Measurements from ENCODE around the gene IGSF9. TPM values are rescaled to one million over a fixed set of nuclear protein-coding genes. Genes with fewer than 3 reads are reported as not detected.

The IGSF9 gene
- total RNA-seq, 2 donors from 2014 or later = 31.5 to 46.3 TPM

DNA sequence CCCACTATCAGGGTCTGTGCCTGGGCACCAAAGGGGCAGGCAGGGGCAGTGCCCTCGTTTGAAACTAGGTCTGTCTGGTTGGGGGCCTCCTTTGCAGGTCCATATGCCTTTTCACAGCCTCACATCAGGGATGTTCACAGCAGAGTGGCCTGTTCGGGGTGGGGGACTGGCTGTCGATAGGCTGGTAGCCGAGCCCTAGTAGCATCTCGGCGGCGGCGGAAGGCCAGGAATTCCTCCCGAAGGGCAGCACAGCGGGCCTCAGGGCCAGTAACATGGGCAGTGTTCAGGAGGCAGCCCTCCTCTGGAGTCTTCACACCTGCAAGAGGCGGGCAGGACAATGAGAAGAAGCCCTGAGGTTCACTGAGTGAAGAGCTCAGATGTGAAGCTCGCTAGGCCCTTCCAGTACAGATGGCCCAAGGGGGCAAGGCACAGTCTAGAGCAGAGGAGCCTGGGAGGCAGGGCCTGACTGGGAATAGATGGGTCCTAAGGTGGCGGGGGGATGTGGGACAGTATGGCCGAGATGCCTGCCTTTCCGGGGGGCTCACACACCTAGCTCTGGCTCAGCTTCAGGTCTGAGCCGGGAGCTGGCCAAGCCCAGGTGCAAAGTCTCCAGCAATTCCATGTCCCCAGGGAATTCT, 18.1 kb downstream of the IGSF9 start:
- DNase-seq (no peak), ATAC-seq (no peak)
- intact Hi-C loops (cut with DNase I, micrococcal nuclease) = no loop called here

DNA sequence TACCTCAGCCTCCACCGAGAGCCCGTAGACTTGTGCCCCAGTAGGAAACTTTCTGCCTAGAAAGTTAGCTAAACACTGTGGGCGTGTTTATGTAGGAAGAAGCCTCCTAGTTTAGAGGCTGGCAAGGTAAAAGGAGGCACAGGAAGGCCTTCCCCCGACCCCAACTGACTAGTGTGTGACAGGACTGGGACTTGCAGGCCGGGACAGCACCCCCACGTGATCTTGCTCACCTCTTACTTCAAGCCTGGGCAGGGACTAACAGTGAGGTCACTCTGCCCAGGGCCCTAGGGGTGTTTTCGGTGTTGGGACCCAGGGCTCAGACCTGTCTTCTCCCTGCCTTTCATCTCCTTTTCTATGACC, 19.7 kb downstream of the IGSF9 start:
- intact Hi-C loops (cut with DNase I, micrococcal nuclease) = no loop called here
- no peak for ATAC-seq
- peak in 1 of 2 donors; percentile 59 for DNase-seq

DNA sequence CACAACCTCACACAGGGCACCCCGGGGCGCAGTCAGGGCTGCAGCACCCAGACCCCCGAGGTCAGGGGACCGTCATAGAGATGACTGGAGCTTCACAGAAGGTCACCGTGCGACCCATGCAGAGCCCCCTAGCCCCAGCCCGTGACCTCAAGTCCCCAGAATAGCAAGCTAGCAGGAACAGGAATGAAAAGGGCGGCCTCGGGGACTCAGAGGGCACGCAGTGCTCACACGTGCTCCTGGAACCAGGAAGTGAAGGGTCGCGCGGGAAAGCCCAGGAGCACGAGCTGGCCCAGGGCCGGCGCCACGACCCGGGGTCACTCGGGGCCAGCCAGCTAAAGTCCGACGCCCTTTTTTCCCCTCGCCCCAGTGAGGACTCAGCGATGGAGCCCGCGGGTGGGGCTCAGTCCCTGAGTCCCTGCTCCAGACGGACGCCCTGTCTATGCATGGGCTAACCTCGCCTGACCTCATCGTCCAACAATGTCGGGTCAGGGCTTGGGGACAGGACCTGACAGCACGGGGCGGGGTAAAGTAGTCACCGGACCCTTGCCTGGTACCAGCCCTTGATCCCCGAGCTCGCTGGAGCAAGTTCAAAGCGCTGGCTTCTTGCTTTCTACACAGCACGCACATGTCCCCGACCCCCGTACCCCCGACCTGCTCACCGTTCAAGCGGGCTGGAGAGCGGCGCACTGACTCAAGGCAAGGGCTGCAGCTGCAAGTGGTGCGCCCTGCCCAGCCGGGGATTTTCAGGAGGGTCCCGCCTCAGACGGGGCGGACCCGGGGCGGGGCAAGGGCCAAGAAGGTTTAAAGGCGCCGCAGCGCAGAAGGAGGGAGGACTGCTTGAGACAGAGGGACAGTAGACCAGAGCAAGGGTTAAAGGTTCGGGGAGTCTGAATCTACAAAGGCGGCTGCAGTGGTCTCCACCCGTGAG, 20.4 kb downstream of the IGSF9 start, which contains the start of gene TAGLN2:
TAGLN2 (minus strand) TSS at position 717 of the 928 bp plus-strand sequence. CDS start 4,998 bp downstream, outside the sequence.
- intact Hi-C loops (cut with DNase I, micrococcal nuclease) = no loop called here
- DNase-seq (peak; percentile 93 to 96), ATAC-seq (peak; percentile 71)

GRCh38 chr1:159924025-159924790, 21.2 kb downstream of the IGSF9 start:
- intact Hi-C loops (cut with DNase I, micrococcal nuclease) = no loop called here
- peak; percentile 88 to 92 for DNase-seq
- peak; percentile 64 for ATAC-seq

DNA sequence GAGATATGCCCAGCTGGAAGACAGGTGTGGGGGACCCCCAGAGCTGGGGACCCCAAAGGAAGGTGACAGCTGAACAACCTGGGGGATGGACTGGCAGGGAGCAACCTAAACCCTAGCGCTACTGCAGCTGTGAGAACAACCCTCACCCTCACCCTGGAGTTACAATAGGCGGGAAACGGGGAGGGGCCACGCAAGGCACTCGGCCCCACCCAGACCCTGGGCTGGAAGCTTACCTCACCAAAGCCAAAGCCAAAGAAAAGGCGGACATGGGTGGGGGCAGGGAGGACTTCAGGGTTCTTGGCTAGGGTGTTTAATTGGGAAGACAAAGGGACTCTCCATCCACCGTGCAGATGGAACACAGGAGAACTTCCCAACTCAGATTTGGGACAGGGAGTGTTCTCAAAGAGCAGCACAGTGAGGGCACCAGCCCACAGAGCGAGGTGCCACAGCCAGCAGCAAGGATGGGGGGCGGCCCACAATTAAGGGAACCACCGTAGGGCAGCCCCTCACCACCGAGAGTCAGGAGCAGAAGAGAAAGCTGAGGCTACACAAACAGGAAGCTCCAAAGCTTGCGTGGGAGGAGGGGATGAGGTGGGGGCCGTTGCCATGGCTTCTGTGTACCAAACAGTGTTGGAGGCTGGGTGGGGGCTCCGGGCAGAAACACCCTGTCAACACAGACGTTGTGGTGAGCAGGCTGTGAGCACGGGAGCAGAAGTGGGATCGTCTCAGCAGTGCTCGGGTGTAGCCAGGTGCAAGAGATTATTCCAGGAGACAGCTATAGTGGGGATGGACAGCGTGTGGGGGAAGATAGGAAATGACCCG, 22.0 kb downstream of the IGSF9 start:
- DNase-seq (peak; percentile 92), ATAC-seq (peak; percentile 61)
- intact Hi-C loops (cut with DNase I, micrococcal nuclease) = no loop called here

DNA sequence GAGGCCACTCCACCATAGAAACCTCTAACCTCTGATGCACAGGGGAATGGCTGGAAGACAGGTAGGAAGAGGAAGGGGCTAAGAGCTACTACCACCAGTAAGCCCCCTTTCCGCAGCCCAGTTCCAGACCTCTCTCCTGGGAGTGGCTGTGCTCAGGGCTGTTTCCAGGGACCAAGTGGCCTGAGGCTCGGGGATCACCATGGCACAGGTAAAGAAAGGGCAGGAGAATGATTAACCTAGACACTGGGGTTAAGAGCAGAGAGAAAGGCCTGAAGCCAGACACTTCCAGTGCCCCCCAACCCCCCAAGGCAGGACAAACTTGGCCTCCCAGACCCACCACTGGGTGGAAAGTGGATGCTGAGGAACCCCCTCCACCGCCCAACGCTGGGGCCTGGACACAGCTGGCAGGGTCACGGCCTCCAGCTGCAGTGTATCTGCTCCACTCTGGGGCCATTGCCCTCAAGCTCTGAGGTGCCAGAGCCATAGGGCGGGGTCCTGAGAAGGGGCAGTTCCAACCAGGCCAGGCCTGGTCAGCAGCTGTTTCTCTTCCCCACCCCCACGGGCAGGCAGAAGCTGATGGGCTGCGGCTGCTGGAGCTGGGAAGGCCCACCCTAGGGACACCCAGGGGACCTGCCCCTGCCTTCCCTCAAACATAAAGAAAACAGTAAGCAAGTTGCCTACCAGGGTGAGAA, 22.8 kb downstream of the IGSF9 start:
- intact Hi-C loops (cut with DNase I, micrococcal nuclease) = no loop called here
- ATAC-seq (peak; percentile 8), DNase-seq (peak; percentile 72 to 79)

DNA sequence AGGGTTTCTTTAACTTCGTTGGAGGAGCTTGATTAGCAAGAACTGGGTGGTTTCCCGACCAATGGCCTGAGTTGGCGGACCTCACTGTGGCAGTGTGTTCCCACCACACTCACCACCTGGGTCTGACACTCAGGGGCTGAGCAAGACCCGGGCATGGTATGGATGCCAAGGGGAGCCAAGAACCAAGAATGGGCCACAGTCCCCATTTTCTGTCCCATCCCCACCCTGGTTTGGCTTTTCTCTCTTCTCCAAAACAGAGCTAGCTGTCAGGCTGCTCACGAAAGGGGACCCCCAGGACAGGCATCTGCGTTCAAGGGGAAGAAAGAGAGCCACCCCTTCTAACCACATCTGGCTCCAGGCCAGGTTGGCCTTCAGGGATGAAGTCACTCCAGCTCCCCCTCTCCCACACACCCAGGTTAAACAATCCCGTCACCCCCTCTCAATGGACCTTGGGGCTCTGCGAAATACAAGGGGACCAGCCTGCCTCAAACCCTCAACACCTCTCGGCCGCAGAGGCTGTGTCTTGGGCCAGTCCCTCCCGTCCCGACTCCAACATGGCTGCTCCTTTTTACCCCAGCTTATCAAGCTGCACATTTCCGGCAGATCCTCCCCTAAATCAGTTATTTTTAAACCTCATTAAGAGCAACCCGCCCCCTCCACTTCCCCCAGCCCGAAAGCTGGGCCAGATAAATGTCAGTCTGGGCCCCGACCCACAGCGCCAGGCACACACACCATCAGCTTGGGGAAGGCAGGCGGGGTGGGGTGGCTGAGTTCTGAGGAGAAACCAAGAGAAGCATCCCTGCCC, 23.5 kb downstream of the IGSF9 start:
- ATAC-seq (no peak), DNase-seq (peak in 1 of 2 donors; percentile 59)
- intact Hi-C loops (cut with DNase I, micrococcal nuclease) = no loop called here

- DNase-seq (no peak), ATAC-seq (no peak)
- intact Hi-C loops (cut with DNase I, micrococcal nuclease) = no loop called here
Measured at GRCh38 chr1:159921251-159921650, 24.2 kb downstream of the IGSF9 start.

GRCh38 chr1:159920651-159921050, 24.8 kb downstream of the IGSF9 start:
- intact Hi-C loops (cut with DNase I, micrococcal nuclease) = no loop called here
- ATAC-seq (no peak), DNase-seq (no peak)

GRCh38 chr1:159920202-159920601, 25.2 kb downstream of the IGSF9 start:
- ATAC-seq = no peak
- no peak for DNase-seq
- intact Hi-C loops (cut with DNase I, micrococcal nuclease) = no loop called here

GRCh38 chr1:159919236-159919865, 26.1 kb downstream of the IGSF9 start:
- DNase-seq = no peak
- intact Hi-C loops (cut with DNase I, micrococcal nuclease) = no loop called here
- ATAC-seq = no peak

DNA sequence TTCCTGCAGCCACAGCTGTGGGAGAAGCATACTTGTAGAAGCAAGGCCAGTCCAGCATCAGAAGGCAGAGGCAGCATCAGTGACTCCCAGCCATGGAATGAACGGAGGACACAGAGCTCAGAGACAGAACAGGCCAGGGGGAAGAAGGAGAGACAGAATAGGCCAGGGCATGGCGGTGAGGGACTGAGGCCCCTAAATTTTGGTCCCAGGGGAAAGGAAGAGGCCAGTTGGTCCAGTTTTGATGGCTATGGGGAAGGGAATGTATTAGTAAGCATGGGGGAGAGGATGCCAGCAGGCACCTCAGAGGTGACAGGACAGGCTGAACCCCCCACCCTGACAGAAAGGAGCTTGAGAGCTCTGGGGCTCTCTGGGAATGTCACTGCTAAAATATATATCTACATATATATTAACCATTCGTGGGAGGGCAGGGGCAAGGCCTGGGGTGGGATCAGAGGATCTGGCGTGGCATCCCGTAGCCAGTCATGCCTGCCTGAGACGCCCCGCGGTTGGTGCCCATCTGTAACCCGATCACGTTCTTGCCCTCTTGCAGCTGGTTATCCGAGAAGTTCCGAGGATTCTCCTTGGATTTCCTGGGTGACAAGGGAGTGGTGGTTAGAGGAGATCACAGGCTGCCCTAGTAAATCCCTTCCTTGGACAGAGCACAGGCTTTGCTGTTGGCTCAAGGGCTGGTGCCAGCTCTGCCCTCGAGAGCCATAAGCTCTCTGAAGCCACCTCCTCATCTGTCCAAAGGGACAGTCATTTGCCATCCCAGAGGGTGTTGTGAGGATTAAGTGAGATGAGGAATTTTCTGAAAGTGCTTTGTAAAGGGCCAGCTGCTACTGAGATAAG, 26.8 kb downstream of the IGSF9 start:
- DNase-seq (no peak), ATAC-seq (no peak)
- intact Hi-C loops (cut with DNase I, micrococcal nuclease) = no loop called here

DNA sequence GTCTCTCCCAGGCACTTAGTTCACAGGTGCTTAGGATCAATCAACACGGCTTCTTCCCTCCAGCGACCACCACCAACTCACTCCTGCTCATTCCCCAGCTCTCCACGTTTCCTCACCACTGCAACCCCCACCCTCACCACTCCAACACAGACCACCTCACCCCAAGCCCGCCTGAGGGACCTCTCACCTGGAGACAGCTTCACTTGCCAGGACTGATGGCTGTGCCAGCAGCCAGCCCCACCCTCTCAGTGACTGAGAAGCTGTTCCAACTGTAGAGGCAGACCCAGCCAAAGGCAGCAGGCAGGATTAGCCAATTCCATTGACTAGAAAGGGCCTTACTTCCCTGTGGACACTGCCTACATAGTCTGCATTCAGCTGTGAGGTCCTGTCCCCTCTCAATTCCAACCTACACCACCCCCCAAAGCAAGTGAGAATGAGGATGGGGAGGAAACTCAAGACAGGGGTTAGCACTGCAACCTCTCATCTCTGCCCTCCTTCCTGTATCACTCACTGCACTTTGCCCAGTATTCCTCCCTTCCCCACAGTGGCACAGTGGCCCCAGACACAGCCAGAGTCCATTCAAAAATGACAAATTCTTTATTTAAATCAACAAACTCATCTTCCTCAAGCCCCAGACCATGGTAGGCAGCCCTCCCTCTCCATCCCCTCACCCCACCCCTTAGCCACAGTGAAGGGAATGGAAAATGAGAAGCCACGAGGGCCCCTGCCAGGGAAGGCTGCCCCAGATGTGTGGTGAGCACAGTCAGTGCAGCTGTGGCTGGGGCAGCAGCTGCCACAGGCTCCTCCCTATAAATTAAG, 27.7 kb downstream of the IGSF9 start:
- ATAC-seq = peak; percentile 45
- no peak for DNase-seq
- intact Hi-C loops (cut with DNase I, micrococcal nuclease) = no loop called here

GRCh38 chr1:159916242-159917051, 29.0 kb downstream of the IGSF9 start:
- DNase-seq (no peak), ATAC-seq (peak; percentile 26)
- intact Hi-C loops (cut with DNase I, micrococcal nuclease) = no loop called here
